ENCODE results near the gene P4HA2. TPM values are rescaled to one million over a fixed set of nuclear protein-coding genes. Genes with fewer than 3 reads are reported as not detected.

Gene P4HA2
- total and polyA plus RNA-seq, 2 of the 8 experiments (the other 6 are each of a cell fraction or from before 2014, with no cell fraction given): 7.4 to 9.3 TPM

GRCh38 chr5:132262882-132263547, 35.4 kb upstream of the P4HA2 start:
- no peak overlapping the region for H4K91ac ChIP-seq (replicated peaks; ENCODE audit: insufficient read length, low read length)
- TF ChIP-seq NANOG (IDR thresholded peaks at IDR 0.05; ENCODE audit: insufficient read depth, low read depth, low read length, poor library complexity, severe bottlenecking) (no peak), TCF12 (IDR thresholded peaks at IDR 0.05; ENCODE audit: low read depth, low read length) (no peak), KDM4A (IDR thresholded peaks at IDR 0.05; ENCODE audit: low read depth, low read length, severe bottlenecking) (no peak), GABPA (IDR thresholded peaks at IDR 0.05; ENCODE audit: borderline replicate concordance, insufficient read depth, low read length) (no peak), YY1 (IDR thresholded peaks at IDR 0.05; ENCODE audit: low read depth, low read length) (no peak), CREB1 (IDR thresholded peaks at IDR 0.05) (no peak), CEBPB (IDR thresholded peaks at IDR 0.05; ENCODE audit: low read depth, low read length) (no peak)
- TF ChIP-seq, protein P1, sequence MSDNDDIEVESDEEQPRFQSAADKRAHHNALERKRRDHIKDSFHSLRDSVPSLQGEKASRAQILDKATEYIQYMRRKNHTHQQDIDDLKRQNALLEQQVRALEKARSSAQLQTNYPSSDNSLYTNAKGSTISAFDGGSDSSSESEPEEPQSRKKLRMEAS (IDR thresholded peaks at IDR 0.05): no peak
- H4K20me1 ChIP-seq (replicated peaks in 1 of 2; ENCODE audit: control insufficient read depth in 1 of 2, insufficient read depth in 2 of 2, low read length in 2 of 2): no peaks in the 10 kb centered on the region
- ChIA-PET POLR2A (ENCODE audit: partially characterized antibody) (interaction anchor here (2.8 kb wide), 1 partner anchor 15 kb away, joined by 10 read pairs; no protein-coding TSS in a partner anchor), CTCF (ENCODE audit: partially characterized antibody) (interaction anchor here (0.9 to 5.1 kb wide), 10 partner anchors 8 to 200 kb away, joined by 3 to 54 read pairs (median 6); partner anchors contain the start of gene SLC22A4)
- H3K79me2 ChIP-seq (ENCODE audit: control insufficient read depth in 1 of 2, insufficient read depth in 2 of 2, low read length in 2 of 2): no peaks in the 10 kb centered on the region
- H3K36me3 ChIP-seq (ENCODE audit: control insufficient read depth in 2 of 4, insufficient read depth in 4 of 4, low read length in 3 of 4): no peaks in the 10 kb centered on the region
- H3K9me3 ChIP-seq (ENCODE audit: insufficient read depth in 2 of 2, low read depth in 1 of 2, low read length in 1 of 2): no peaks in the 10 kb centered on the region
- peaks cover 0 to 3% (median 2%) of the 10 kb centered on the region in 4 experiments; a peak in 3 of 7 replicates for H3K27me3 ChIP-seq (replicated peaks in 1 of 4; ENCODE audit: control insufficient read depth in 3 of 4, extremely low read depth in 1 of 4, insufficient read depth in 3 of 4, low read length in 3 of 4)
- no peak overlapping the region for H3K4ac ChIP-seq (replicated peaks; ENCODE audit: insufficient read length, low read depth, low read length)
- H3K27ac ChIP-seq (ENCODE audit: low read depth, low read length): no peak overlapping the region
- no peak overlapping the region for H2BK120ac ChIP-seq (replicated peaks; ENCODE audit: low read depth, low read length)
- H4K5ac ChIP-seq (ENCODE audit: insufficient read length, low read depth, low read length): no peak overlapping the region
- no peak overlapping the region for H3K4me2 ChIP-seq (ENCODE audit: insufficient read depth in 1 of 2, low read depth in 2 of 2, low read length in 2 of 2)
- no peak overlapping the region for H3K4me3 ChIP-seq (ENCODE audit: extremely low read depth in 1 of 4, insufficient read depth in 2 of 4, low read depth in 3 of 4, low read length in 4 of 4)
- H3K79me1 ChIP-seq (ENCODE audit: low read depth, low read length): no peaks in the 10 kb centered on the region; the same call in 1 of the 2 replicates
- no peaks in the 10 kb centered on the region for H3K23me2 ChIP-seq (ENCODE audit: low read depth, low read length)
- H3K4me1 ChIP-seq (replicated peaks in 1 of 4; ENCODE audit: control insufficient read depth in 3 of 4, insufficient read depth in 4 of 4, low read length in 3 of 4): peaks cover 0 to 14% (median 2%) of the 10 kb centered on the region in 4 experiments; a peak in 5 of 7 replicates
- no peak overlapping the region for H2BK12ac ChIP-seq (ENCODE audit: low read depth, low read length)
- no peak overlapping the region for H3K18ac ChIP-seq (ENCODE audit: extremely low read depth, low read length)
- H3K23ac ChIP-seq (ENCODE audit: insufficient read length): no peak overlapping the region
- H2BK20ac ChIP-seq (ENCODE audit: low read length): no peak overlapping the region
- no peak overlapping the region for H2AK5ac ChIP-seq (ENCODE audit: low read depth, low read length)
- peak in 1 of 2 experiments; percentile 16 for DNase-seq (ENCODE audit: low read depth in 1 of 2, low spot score in 2 of 2)
- no peak for FAIRE-seq
- no peak overlapping the region for H4K8ac ChIP-seq (ENCODE audit: extremely low read depth, insufficient read depth, low read length)
- H2BK5ac ChIP-seq (ENCODE audit: low read depth, low read length): no peak overlapping the region
- no peak overlapping the region for H2AFZ ChIP-seq (ENCODE audit: low read length)
- H3K14ac ChIP-seq (ENCODE audit: insufficient read length): no peak overlapping the region
- WGBS, 2 experiments (ENCODE audit: extremely low coverage in 1 of 2, insufficient coverage in 1 of 2, insufficient read length in 1 of 2, insufficient replicate concordance in 2 of 2, low coverage in 1 of 2, low lambda C conversion rate in 2 of 2, missing lambda C conversion rate in 1 of 2): 93% methylated on average over 2 of the region's 2 CpGs; no CpG with 5 or more reads in 1 of the 2 experiments
- no peak overlapping the region for H3K56ac ChIP-seq (replicated peaks; ENCODE audit: insufficient read length, low read depth, low read length)
- no peak overlapping the region for H2BK15ac ChIP-seq (ENCODE audit: low read length)
- H3K9ac ChIP-seq (replicated peaks in 1 of 4; ENCODE audit: extremely low read depth in 1 of 4, low read depth in 3 of 4, low read length in 3 of 4): no peak overlapping the region

Measured in H1 (cell line).